Measurements from ENCODE around the gene GPR17.

The GPR17 gene

GRCh38 chr2:127695491-127696472 lies 49.8 kb downstream of the GPR17 start:
- peak; percentile 72 for DNase-seq

DNA sequence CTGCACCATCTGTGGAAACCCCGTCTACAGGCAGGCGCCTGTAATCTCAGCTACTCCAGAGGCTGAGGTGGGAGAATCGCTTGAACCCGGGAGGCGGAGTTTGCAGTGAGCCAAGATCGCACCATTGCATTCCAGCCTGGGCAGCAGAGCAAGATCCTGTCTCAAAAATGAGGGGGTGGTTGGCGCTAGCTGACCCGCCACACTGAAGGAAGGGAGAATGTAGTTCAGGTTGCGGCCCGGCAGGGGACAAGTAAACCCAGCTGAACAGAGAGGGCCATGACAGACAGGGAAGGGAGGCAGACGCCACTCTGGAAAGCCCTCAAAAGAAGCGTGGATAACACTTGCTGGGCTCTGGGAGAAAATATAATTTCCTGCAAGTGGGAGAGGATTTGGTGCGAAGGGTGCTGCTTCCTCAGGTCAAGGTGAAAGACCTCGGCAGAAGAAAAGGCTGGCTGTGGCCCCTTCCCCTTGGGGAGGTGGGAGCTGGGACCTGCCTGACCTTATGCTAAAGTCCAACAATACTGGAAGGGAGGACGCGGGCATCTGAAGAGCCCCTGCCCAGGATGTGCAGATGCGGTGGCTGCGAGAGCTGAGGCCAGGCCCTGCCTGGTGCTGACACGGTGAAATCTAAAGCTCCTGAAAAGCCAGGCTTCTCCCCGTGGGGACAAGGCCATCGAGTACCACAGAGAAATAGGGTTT lies 51.7 kb downstream of the GPR17 start:
- DNase-seq = no peak

DNA sequence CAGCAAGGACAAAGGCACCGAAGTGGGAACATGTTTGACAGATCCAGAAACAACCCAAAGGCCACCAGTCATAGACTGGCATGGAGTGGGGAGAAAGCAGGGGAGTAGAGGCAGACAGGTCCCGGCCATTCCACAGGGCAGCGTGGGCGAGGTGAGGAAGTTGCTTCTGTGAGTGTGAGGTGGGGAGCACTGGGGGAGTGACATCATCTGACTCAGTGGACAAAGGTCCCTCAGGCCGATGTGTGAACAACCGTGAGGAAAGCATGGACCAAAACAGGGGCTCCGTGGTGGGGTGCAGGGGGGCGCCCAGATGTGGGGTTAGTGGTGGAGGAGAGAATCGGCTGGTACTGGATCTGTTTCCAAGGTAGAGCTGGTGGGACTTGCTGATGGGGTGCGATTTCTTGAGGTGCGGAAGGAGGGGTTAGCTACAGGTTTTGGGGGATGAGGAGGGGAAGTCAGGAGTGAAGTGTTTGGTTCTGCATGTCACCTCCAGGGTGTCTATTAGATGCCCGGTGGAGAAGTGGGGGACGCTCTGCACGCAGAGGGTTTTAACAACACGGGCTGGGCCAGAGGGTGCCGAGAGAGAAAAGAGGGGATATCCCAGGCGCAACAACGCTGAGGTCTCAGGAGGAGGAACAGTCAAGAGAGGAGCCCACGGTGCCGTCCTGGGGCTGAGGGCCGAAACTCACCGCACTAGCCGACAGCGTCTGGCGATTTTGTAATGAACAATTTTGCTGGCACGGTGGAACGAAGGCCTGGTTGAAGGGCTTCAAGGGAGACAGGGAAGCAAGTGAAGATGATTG lies 52.8 kb downstream of the GPR17 start:
- DNase-seq = no peak

DNA sequence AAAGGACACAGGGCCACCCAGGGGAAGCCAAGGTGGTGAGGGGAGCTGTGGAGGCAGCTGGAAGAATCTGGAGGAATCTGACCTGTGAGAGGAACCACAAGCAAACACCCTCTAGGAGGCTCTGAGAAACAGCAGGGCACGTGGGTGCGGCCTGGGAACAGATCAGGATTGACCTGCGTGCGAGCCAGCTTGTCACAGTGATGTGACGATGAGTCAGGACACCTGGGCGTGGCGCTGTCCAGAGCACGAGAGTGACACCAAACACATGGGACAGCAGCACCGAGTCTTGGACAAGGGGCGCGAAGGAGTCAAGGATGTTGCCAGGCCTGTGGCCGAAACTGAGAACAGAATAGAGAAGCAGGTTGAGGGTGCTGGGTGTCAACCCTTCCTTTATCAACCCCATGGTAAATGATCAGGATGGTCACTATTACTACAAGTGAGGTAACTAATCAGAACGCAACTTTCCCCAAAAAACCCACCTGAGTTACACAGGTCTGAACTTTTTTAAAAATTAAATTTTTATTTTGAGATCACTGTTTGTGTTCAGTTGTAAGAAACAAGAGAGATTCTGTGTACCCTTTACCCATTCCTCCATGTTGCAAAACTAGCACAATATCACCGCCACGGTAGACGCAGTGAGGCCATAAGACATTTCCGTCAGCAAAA lies 54.7 kb downstream of the GPR17 start:
- peak; percentile 43 for DNase-seq

- peak; percentile 94 for DNase-seq
Observed at GRCh38 chr2:127701193-127701650, 55.3 kb downstream of the GPR17 start, which contains the start of gene SFT2D3. TSS of gene SFT2D3 (plus strand) at chr2:127701497. CDS start at chr2:127701529, 32 bp downstream.

DNA sequence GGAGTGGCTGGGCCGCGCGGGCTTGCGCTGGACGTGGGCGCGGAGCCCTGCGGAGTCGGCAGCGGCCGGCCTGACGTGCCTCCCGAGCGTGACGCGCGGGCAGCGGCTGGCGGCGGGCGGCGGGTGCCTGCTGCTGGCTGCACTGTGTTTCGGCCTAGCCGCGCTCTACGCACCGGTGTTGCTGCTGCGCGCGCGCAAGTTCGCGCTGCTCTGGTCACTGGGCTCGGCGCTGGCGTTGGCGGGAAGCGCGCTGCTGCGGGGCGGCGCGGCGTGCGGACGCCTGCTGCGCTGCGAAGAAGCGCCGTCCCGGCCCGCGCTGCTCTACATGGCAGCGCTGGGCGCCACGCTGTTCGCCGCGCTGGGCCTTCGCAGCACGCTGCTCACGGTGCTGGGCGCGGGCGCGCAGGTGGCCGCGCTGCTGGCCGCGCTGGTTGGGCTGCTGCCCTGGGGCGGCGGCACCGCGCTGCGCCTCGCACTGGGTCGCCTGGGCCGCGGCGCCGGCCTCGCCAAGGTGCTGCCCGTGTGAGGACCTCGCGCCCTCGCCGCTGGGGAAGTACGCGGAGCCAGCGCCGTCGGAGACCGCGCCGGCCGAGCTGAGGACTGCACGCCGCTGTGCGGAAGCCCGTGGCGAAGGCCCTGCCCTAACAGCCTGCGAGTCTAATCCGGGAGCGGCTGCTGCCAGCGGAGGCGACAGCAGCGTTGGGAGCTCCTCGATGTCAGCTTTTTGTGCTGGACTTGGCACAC lies 55.9 kb downstream of the GPR17 start:
- peak; percentile 83 for DNase-seq

Data from stimulated activated CD4-positive, alpha-beta T cell treated with anti-CD3 and anti-CD28 coated beads, Interleukin-15, amount 100 ng/mL, for 24 hours (primary cell).